Naive thymus-derived CD8-positive, alpha-beta T cell (primary cell): ENCODE results near the gene C17orf50. TPM values are rescaled to one million over a fixed set of nuclear protein-coding genes. Genes with fewer than 3 reads are reported as not detected.

Experiments
- ATAC-seq, 2 donors: fragments of 150-1000 bp; cut with Tn5 transposase in 1 of 2; sonication (Bioruptor Pico), chemical (Tn5 transposase) in 1 of 2; 1 replicate in 1 of 2; 2 replicates in 1 of 2; pipeline ENCODE4 v1.10.0; 2021; ENCODE audit warnings: mild to moderate bottlenecking in 2 of 2, moderate library complexity in 2 of 2
- POLR2A ChIA-PET: fragments of 350-600 bp; sonication (Branson Sonifier 250); formaldehyde crosslinking; loops from one replicate; lab custom pipeline; 2021; ENCODE audit warnings: antibody characterized with exemption; lab: Charles Lee
- DNase-seq, 10 donors: peaks; one replicate each; pipeline versions ENCODE4 v3.0.0 to v3.0.0-alpha.2; 2020 to 2022
- H3K27ac Mint-ChIP-seq, 10 donors: one replicate each; pipeline ENCODE4 v1.8.0; 2020 to 2022; ENCODE audit warnings: mild to moderate bottlenecking in 10 of 10, mixed read lengths in 10 of 10, moderate library complexity in 4 of 10, inconsistent platforms in 1 of 10
- H3K27me3 Mint-ChIP-seq, 5 donors: one replicate each; pipeline ENCODE4 v1.8.0; 2021 to 2022; ENCODE audit warnings: mixed read lengths in 5 of 5
- H3K36me3 Mint-ChIP-seq, 3 donors: one replicate each; pipeline ENCODE4 v1.8.0; 2020 to 2022; ENCODE audit warnings: mixed read lengths in 3 of 3, mild to moderate bottlenecking in 2 of 3, inconsistent platforms in 1 of 3
- H3K4me1 Mint-ChIP-seq, 4 donors: one replicate each; pipeline ENCODE4 v1.8.0; 2021 to 2022; ENCODE audit warnings: mixed read lengths in 4 of 4
- H3K4me3 Mint-ChIP-seq, 10 donors: one replicate each; pipeline ENCODE4 v1.8.0; 2020 to 2022; ENCODE audit warnings: mild to moderate bottlenecking in 10 of 10, mixed read lengths in 10 of 10, moderate library complexity in 6 of 10, inconsistent platforms in 1 of 10
- H3K9me3 Mint-ChIP-seq, 9 donors: one replicate each; pipeline ENCODE4 v1.8.0; 2020 to 2022; ENCODE audit warnings: mixed read lengths in 9 of 9, mild to moderate bottlenecking in 3 of 9, inconsistent platforms in 1 of 9, moderate library complexity in 1 of 9
- polyA plus RNA-seq, 3 donors: library from polyadenylated mRNA; unstranded; fragments of 300-500 nt; fragmentation: Illumina TruSeq; gene quantifications; one replicate each; pipeline ENCODE4 v1.2.3, GENCODE V29; 2021
- total RNA-seq, 8 experiments: library from RNA in 2 of 8; stranded (reverse) in 2 of 8; gene quantifications; one replicate each; pipeline ENCODE4 v1.2.3 and lab custom pipeline; 2021 to 2026

The C17orf50 gene
- total and polyA plus RNA-seq, 5 experiments from 2014 or later, result 0.20 to 2.1 (median 0.53) TPM; not detected in 1

GRCh38 chr17:35795007-35795870, 34.6 kb downstream of the C17orf50 start, which contains the start of gene MMP28:
Gene MMP28, minus strand, starts transcription at chr17:35795641. Its CDS starts 264 bp downstream, at chr17:35795377.
- peaks cover 18 to 56% (median 38%) of the 10 kb centered on the region in 4 donors for H3K4me1 Mint-ChIP-seq
- peak within 1 kb of the TSS; percentile 79 to 92 (median 84) for H3K4me3 Mint-ChIP-seq
- peak; percentile 78 to 85 for ATAC-seq
- H3K9me3 Mint-ChIP-seq, result no peaks in the 10 kb centered on the region
- H3K27me3 Mint-ChIP-seq, result peaks cover 0 to 32% (median 8%) of the 10 kb centered on the region in 5 donors
- DNase-seq, result peak in 7 of 10 donors; percentile 31 to 57 (median 48)
- no peaks in the 10 kb centered on the region for H3K36me3 Mint-ChIP-seq
- peak within 1 kb of the TSS in 6 of 10 donors; percentile 7 to 70 (median 25) for H3K27ac Mint-ChIP-seq
- POLR2A ChIA-PET, result interaction anchor here (0.9 to 7.2 kb wide), 5 partner anchors 9 to 31 kb away, joined by 3 to 41 read pairs (median 3); partner anchors contain the start of gene TAF15

GRCh38 chr17:35795871-35796265, 35.2 kb downstream of the C17orf50 start:
- no peaks in the 10 kb centered on the region for H3K36me3 Mint-ChIP-seq
- peaks cover 20 to 56% (median 37%) of the 10 kb centered on the region in 4 donors for H3K4me1 Mint-ChIP-seq
- H3K27ac Mint-ChIP-seq, result peak overlapping the region in 2 of 10 donors; percentile 7 to 15
- DNase-seq (no peak), ATAC-seq (no peak)
- POLR2A ChIA-PET, result interaction anchor here (0.9 to 7.2 kb wide), 3 partner anchors 13 to 32 kb away, joined by 3 to 41 read pairs (median 14); partner anchors contain the start of gene TAF15
- H3K9me3 Mint-ChIP-seq, result no peaks in the 10 kb centered on the region
- H3K27me3 Mint-ChIP-seq, result peaks cover 0 to 32% (median 8%) of the 10 kb centered on the region in 5 donors
- peak overlapping the region; percentile 72 to 86 (median 80) for H3K4me3 Mint-ChIP-seq

GRCh38 chr17:35796942-35797341, 36.3 kb downstream of the C17orf50 start:
- H3K36me3 Mint-ChIP-seq, result no peaks in the 10 kb centered on the region
- no peak overlapping the region for H3K27ac Mint-ChIP-seq
- H3K4me3 Mint-ChIP-seq, result peak overlapping the region in 5 of 10 donors; percentile 2 to 54 (median 18)
- H3K27me3 Mint-ChIP-seq, result peaks cover 0 to 32% (median 8%) of the 10 kb centered on the region in 5 donors
- H3K9me3 Mint-ChIP-seq, result no peaks in the 10 kb centered on the region
- POLR2A ChIA-PET, result interaction anchor here (0.7 to 7.2 kb wide), 3 partner anchors 12 to 33 kb away, joined by 3 to 41 read pairs (median 14); partner anchors contain the start of gene TAF15
- H3K4me1 Mint-ChIP-seq, result peaks cover 27 to 59% (median 47%) of the 10 kb centered on the region in 4 donors
- ATAC-seq (no peak), DNase-seq (no peak)

- POLR2A ChIA-PET, result interaction anchor here (3.5 to 7.2 kb wide), 2 partner anchors 12 to 33 kb away, joined by 14 to 41 read pairs; partner anchors contain the start of gene TAF15
- H3K4me1 Mint-ChIP-seq, result peaks cover 22 to 58% (median 46%) of the 10 kb centered on the region in 4 donors
- H3K4me3 Mint-ChIP-seq, result peak overlapping the region in 4 of 10 donors; percentile 2 to 48 (median 16)
- DNase-seq, result no peak
- H3K27ac Mint-ChIP-seq, result no peak overlapping the region
- no peak for ATAC-seq
- no peaks in the 10 kb centered on the region for H3K36me3 Mint-ChIP-seq
- no peaks in the 10 kb centered on the region for H3K9me3 Mint-ChIP-seq
- peaks cover 0 to 27% (median 8%) of the 10 kb centered on the region in 5 donors for H3K27me3 Mint-ChIP-seq
These were observed 36.7 kb downstream of the C17orf50 start for GRCh38 chr17:35797370-35797769.

GRCh38 chr17:35797918-35798317, 37.2 kb downstream of the C17orf50 start:
- peaks cover 0 to 24% (median 8%) of the 10 kb centered on the region in 5 donors for H3K27me3 Mint-ChIP-seq
- H3K9me3 Mint-ChIP-seq, result no peaks in the 10 kb centered on the region
- DNase-seq (no peak), ATAC-seq (no peak)
- H3K27ac Mint-ChIP-seq, result peak overlapping the region in 1 of 10 donors; percentile 66
- POLR2A ChIA-PET, result interaction anchor here (1.3 to 7.2 kb wide), 3 partner anchors 11 to 34 kb away, joined by 5 to 41 read pairs (median 14); partner anchors contain the start of gene TAF15
- H3K36me3 Mint-ChIP-seq, result no peaks in the 10 kb centered on the region
- H3K4me1 Mint-ChIP-seq, result peaks cover 19 to 60% (median 45%) of the 10 kb centered on the region in 4 donors
- H3K4me3 Mint-ChIP-seq, result peak overlapping the region in 1 of 10 donors; percentile 65

GRCh38 chr17:35799942-35800341, 39.3 kb downstream of the C17orf50 start:
- no peak for DNase-seq
- H3K4me1 Mint-ChIP-seq, result peaks cover 16 to 51% (median 42%) of the 10 kb centered on the region in 4 donors
- H3K4me3 Mint-ChIP-seq, result no peak overlapping the region
- ATAC-seq, result no peak
- POLR2A ChIA-PET, result interaction anchor here (1.2 to 1.5 kb wide), 3 partner anchors 9 to 36 kb away, joined by 3 to 6 read pairs (median 4); partner anchors contain the start of gene TAF15
- peaks cover 0 to 11% (median 0%) of the 10 kb centered on the region in 5 donors for H3K27me3 Mint-ChIP-seq
- peak overlapping the region in 9 of 10 donors; percentile 29 to 92 (median 75) for H3K27ac Mint-ChIP-seq
- H3K36me3 Mint-ChIP-seq, result no peaks in the 10 kb centered on the region
- no peaks in the 10 kb centered on the region for H3K9me3 Mint-ChIP-seq

GRCh38 chr17:35801583-35802224, 41.0 kb downstream of the C17orf50 start:
- POLR2A ChIA-PET, result interaction anchor here (1.2 to 1.4 kb wide), 2 partner anchors 35 to 37 kb away, joined by 3 to 10 read pairs; no protein-coding TSS in a partner anchor
- H3K27me3 Mint-ChIP-seq, result peaks cover 0 to 6% (median 0%) of the 10 kb centered on the region in 5 donors
- peak overlapping the region; percentile 55 to 78 (median 68) for H3K4me3 Mint-ChIP-seq
- peaks cover 19 to 46% (median 39%) of the 10 kb centered on the region in 4 donors for H3K4me1 Mint-ChIP-seq
- no peaks in the 10 kb centered on the region for H3K36me3 Mint-ChIP-seq
- DNase-seq (peak in 4 of 10 donors; percentile 7 to 33 (median 24)), ATAC-seq (peak; percentile 43 to 51)
- peak overlapping the region; percentile 41 to 95 (median 90) for H3K27ac Mint-ChIP-seq
- H3K9me3 Mint-ChIP-seq, result no peaks in the 10 kb centered on the region

GRCh38 chr17:35804658-35805192, 44.0 kb downstream of the C17orf50 start:
- peak overlapping the region in 4 of 10 donors; percentile 25 to 52 (median 38) for H3K27ac Mint-ChIP-seq
- POLR2A ChIA-PET, result interaction anchor here (0.6 to 3.1 kb wide), 12 partner anchors 10 to 836 kb away, joined by 3 to 29 read pairs (median 4); partner anchors contain the start of gene MMP28
- ATAC-seq, result peak; percentile 36 to 40
- no peaks in the 10 kb centered on the region for H3K9me3 Mint-ChIP-seq
- peak overlapping the region in 1 of 10 donors; percentile 71 for H3K4me3 Mint-ChIP-seq
- no peaks in the 10 kb centered on the region for H3K36me3 Mint-ChIP-seq
- DNase-seq, result peak in 8 of 10 donors; percentile 33 to 79 (median 57)
- H3K4me1 Mint-ChIP-seq, result peaks cover 33 to 64% (median 58%) of the 10 kb centered on the region in 4 donors
- H3K27me3 Mint-ChIP-seq, result no peaks in the 10 kb centered on the region

GRCh38 chr17:35807371-35808144, 46.9 kb downstream of the C17orf50 start:
- no peaks in the 10 kb centered on the region for H3K9me3 Mint-ChIP-seq
- H3K4me1 Mint-ChIP-seq, result peaks cover 29 to 64% (median 55%) of the 10 kb centered on the region in 4 donors
- H3K27ac Mint-ChIP-seq, result peak overlapping the region in 8 of 10 donors; percentile 98 to 100 (median 99)
- POLR2A ChIA-PET, result interaction anchor here (1.3 to 5.8 kb wide), 8 partner anchors 11 to 495 kb away, joined by 4 to 165 read pairs (median 6); partner anchors contain the start of gene PEX12
- DNase-seq (no peak), ATAC-seq (no peak)
- peaks cover 0 to 7% (median 0%) of the 10 kb centered on the region in 3 donors for H3K36me3 Mint-ChIP-seq
- H3K4me3 Mint-ChIP-seq, result peak overlapping the region in 9 of 10 donors; percentile 24 to 99 (median 97)
- no peaks in the 10 kb centered on the region for H3K27me3 Mint-ChIP-seq

- ATAC-seq, result no peak
- peak in 1 of 10 donors; percentile 8 for DNase-seq
- Mint-ChIP-seq H3K9me3 (no peaks in the 10 kb centered on the region), H3K4me1 (peaks cover 32 to 66% (median 56%) of the 10 kb centered on the region in 4 donors), H3K36me3 (peaks cover 0 to 15% (median 0%) of the 10 kb centered on the region in 3 donors), H3K27me3 (no peaks in the 10 kb centered on the region), H3K4me3 (peak overlapping the region; percentile 92 to 99 (median 96)), H3K27ac (peak overlapping the region; percentile 92 to 100 (median 98))
- POLR2A ChIA-PET, result interaction anchor here (0.6 to 5.8 kb wide), 22 partner anchors 8 to 847 kb away, joined by 3 to 165 read pairs (median 4); partner anchors contain the start of genes CCT6B, MMP28, PEX12 and RAD51D
These were observed 47.7 kb downstream of the C17orf50 start for GRCh38 chr17:35808240-35808961.
